Nephron progenitor cell (in vitro differentiated cells): Measurements from ENCODE around the gene NPIPB6.
"Not testable (repeated sequence)": the region's sequence is repeated elsewhere in the genome, so short reads cannot be mapped to it uniquely, and the experiment has no call there.

Source experiments
- DNase-seq: peaks from one replicate; pipeline ENCODE4 v3.0.0; 2021
- H3K27ac Mint-ChIP-seq: 2 replicates; pipeline ENCODE4 v1.8.0; 2021; ENCODE audit warnings: mild to moderate bottlenecking, moderate library complexity, mixed read lengths
- H3K27me3 Mint-ChIP-seq: 2 replicates; pipeline ENCODE4 v1.8.0; 2021; ENCODE audit warnings: mild to moderate bottlenecking, low read depth, mixed read lengths; ENCODE audit not compliant: poor library complexity
- H3K36me3 Mint-ChIP-seq: 2 replicates; pipeline ENCODE4 v1.8.0; 2021; ENCODE audit warnings: low read depth, mixed read lengths
- H3K4me1 Mint-ChIP-seq: 2 replicates; pipeline ENCODE4 v1.8.0; 2021; ENCODE audit warnings: mixed read lengths
- H3K4me3 Mint-ChIP-seq: 2 replicates; pipeline ENCODE4 v1.8.0; 2021; ENCODE audit warnings: mild to moderate bottlenecking, moderate library complexity, mixed read lengths
- H3K9me3 Mint-ChIP-seq: 2 replicates; pipeline ENCODE4 v1.8.0; 2021; ENCODE audit warnings: mild to moderate bottlenecking, moderate library complexity, mixed read lengths
- TF ChIP-seq, protein P1 (sequence below): fragments of 200-600 bp; sonication (generic); IDR thresholded peaks from 2 replicates; pipeline ENCODE4 v1.5.0; 2021; ENCODE audit warnings: antibody characterized with exemption

Gene NPIPB6

DNA sequence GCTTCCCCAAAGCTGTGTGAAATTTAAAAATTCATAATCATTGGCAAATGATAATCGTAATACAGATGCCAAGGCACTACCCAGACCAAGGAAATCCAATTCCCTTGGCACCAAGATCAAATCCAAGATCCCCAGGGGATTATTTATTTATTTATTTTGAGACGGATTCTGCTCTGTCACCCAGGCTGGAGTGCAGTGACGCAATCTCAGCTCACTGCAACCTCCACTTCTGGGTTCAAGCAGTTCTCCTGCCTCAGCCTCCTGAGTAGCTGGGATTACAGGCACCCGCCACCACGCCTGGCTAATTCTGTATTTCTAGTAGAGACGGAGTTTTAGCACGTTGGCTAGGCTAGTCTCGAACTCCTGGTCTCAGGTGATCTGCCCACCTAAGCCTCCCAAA is 27.6 kb downstream of the NPIPB6 start:
- H3K27me3 Mint-ChIP-seq, H3K4me3 Mint-ChIP-seq, H3K4me1 Mint-ChIP-seq, H3K36me3 Mint-ChIP-seq, H3K27ac Mint-ChIP-seq, H3K9me3 Mint-ChIP-seq, DNase-seq: not testable (repeated sequence)

GRCh38 chr16:28332632-28333031 is 30.7 kb downstream of the NPIPB6 start:
- not testable (repeated sequence) for H3K27me3 Mint-ChIP-seq, H3K9me3 Mint-ChIP-seq, H3K4me1 Mint-ChIP-seq, H3K27ac Mint-ChIP-seq, DNase-seq, H3K4me3 Mint-ChIP-seq, H3K36me3 Mint-ChIP-seq

GRCh38 chr16:28330981-28331380 is 32.3 kb downstream of the NPIPB6 start:
- not testable (repeated sequence) for H3K4me3 Mint-ChIP-seq, H3K27ac Mint-ChIP-seq, H3K36me3 Mint-ChIP-seq, DNase-seq, H3K27me3 Mint-ChIP-seq, H3K4me1 Mint-ChIP-seq, H3K9me3 Mint-ChIP-seq

DNA sequence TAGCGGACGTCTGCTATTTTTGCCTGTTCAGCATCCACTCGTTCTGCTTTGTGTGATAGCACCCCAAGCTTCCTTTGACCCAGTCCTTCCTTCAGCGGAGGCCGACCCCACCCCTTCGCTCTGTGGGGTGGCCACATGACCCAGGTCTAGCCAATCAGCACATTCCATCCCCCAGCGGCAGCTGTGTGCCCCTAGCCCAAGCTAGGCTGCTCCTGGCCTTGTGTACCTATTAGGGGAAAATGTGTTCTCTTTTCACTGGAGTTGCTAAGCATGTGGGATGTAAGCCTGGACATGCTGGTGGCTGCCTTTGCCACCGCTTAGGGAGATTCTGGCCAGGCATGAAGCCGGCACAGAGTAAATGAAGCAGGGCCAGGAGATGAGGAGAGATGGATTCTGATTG is 33.1 kb downstream of the NPIPB6 start:
- H3K4me3 Mint-ChIP-seq, H3K9me3 Mint-ChIP-seq, H3K27ac Mint-ChIP-seq, H3K4me1 Mint-ChIP-seq, H3K27me3 Mint-ChIP-seq, H3K36me3 Mint-ChIP-seq: not testable (repeated sequence)
- peak; percentile 38 for DNase-seq

DNA sequence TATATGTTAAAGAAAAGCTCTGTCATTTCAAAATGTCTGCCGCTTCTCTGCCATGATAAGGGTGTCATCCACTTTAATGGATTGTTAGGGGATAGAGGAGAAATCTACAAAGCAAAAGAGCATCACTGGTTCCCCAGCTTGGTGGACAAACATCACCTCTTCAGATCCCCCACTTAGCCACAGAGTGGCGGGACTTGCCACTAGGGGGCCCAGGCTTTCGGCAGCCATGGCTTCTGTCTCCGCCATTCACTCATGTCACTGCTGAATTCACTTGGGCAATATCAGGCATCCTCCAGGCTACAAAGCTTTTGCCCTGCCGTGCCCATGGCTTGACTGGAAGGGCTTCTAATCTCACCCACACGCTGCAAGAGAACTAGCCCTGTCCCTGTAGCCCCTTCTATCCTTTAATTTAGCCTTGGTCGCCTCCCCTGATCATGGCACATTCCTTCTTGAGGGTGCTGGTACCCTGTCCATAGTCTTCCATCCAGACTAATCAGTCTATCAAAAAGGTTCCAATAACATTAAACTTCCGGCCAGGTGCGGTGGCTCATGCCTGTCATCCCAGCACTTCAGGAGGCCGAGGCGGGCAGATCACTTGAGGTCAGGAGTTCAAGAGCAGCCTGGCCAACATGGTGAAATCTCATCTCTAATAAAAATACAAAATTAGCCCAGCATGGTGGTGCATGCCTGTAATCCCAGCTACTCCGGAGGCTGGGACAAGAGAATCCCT is 36.3 kb downstream of the NPIPB6 start:
- peak; percentile 77 for DNase-seq
- Mint-ChIP-seq H3K27me3 (no peaks in the 10 kb centered on the region), H3K27ac (no peak overlapping the region), H3K4me3 (no peak overlapping the region), H3K36me3 (peaks cover 6% of the 10 kb centered on the region), H3K4me1 (peaks cover 11% of the 10 kb centered on the region), H3K9me3 (no peaks in the 10 kb centered on the region)
- TF ChIP-seq, protein P1, sequence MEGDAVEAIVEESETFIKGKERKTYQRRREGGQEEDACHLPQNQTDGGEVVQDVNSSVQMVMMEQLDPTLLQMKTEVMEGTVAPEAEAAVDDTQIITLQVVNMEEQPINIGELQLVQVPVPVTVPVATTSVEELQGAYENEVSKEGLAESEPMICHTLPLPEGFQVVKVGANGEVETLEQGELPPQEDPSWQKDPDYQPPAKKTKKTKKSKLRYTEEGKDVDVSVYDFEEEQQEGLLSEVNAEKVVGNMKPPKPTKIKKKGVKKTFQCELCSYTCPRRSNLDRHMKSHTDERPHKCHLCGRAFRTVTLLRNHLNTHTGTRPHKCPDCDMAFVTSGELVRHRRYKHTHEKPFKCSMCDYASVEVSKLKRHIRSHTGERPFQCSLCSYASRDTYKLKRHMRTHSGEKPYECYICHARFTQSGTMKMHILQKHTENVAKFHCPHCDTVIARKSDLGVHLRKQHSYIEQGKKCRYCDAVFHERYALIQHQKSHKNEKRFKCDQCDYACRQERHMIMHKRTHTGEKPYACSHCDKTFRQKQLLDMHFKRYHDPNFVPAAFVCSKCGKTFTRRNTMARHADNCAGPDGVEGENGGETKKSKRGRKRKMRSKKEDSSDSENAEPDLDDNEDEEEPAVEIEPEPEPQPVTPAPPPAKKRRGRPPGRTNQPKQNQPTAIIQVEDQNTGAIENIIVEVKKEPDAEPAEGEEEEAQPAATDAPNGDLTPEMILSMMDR: peak; percentile 89

- DNase-seq: no peak
- H3K4me3 Mint-ChIP-seq: no peak overlapping the region
- no peaks in the 10 kb centered on the region for H3K27me3 Mint-ChIP-seq
- no peak overlapping the region for H3K27ac Mint-ChIP-seq
- TF ChIP-seq, protein P1: no peak
- no peaks in the 10 kb centered on the region for H3K9me3 Mint-ChIP-seq
- peaks cover 6% of the 10 kb centered on the region for H3K36me3 Mint-ChIP-seq
- peaks cover 11% of the 10 kb centered on the region for H3K4me1 Mint-ChIP-seq
Measured at GRCh38 chr16:28324887-28325279, 38.4 kb downstream of the NPIPB6 start.

- H3K36me3 Mint-ChIP-seq: peaks cover 9% of the 10 kb centered on the region
- no peaks in the 10 kb centered on the region for H3K9me3 Mint-ChIP-seq
- peaks cover 11% of the 10 kb centered on the region for H3K4me1 Mint-ChIP-seq
- H3K27ac Mint-ChIP-seq: no peak overlapping the region
- TF ChIP-seq, protein P1: no peak
- H3K27me3 Mint-ChIP-seq: no peaks in the 10 kb centered on the region
- no peak for DNase-seq
- no peak overlapping the region for H3K4me3 Mint-ChIP-seq
Measured at GRCh38 chr16:28324235-28324886, 38.9 kb downstream of the NPIPB6 start.
